ENCODE results near the gene PRPF8. TPM values are rescaled to one million over a fixed set of nuclear protein-coding genes. Genes with fewer than 3 reads are reported as not detected.

The PRPF8 gene
- total and polyA plus RNA-seq, 2 experiments from 2014 or later, result 178 to 246 TPM

- TF ChIP-seq EZH2phosphoT487 (IDR thresholded peaks at IDR 0.05; ENCODE audit: unreplicated experiment), result no peak
Measured at GRCh38 chr17:1658100-1658499, 26.6 kb downstream of the PRPF8 start (continued).

- peaks cover 71% of the 10 kb centered on the region for H3K36me3 ChIP-seq (ENCODE audit: insufficient read depth)
- no peaks in the 10 kb centered on the region for H3K9me2 ChIP-seq (ENCODE audit: insufficient read depth)
- H3F3A ChIP-seq (replicated peaks; ENCODE audit: low read depth), result peaks cover 47% of the 10 kb centered on the region
- Mint-ChIP-seq H3K36me3 (ENCODE audit: low read depth) (peaks cover 81% of the 10 kb centered on the region), H3K9me3 (no peaks in the 10 kb centered on the region), H3K27me3 (ENCODE audit: insufficient read depth, low read depth, poor library complexity) (peaks cover 9% of the 10 kb centered on the region), H3K27ac (no peak overlapping the region), H3K4me1 (no peaks in the 10 kb centered on the region), H3K4me3 (no peak overlapping the region)
- H3K79me2 ChIP-seq (replicated peaks; ENCODE audit: insufficient read depth), result no peaks in the 10 kb centered on the region
- H3K27ac ChIP-seq (ENCODE audit: low read depth), result no peak overlapping the region
- DNase-seq (ENCODE audit: low spot score), result no peak
- TF ChIP-seq POLR2AphosphoS5 (IDR thresholded peaks at IDR 0.05; ENCODE audit: low read depth), result no peak
- no peak for TF ChIP-seq ZNF331 (CRISPR knock-in tag; IDR thresholded peaks at IDR 0.05; ENCODE audit: low read depth)
- TF ChIP-seq REST (IDR thresholded peaks at IDR 0.05; ENCODE audit: unreplicated experiment), result no peak
- no peak for TF ChIP-seq ZNF462 (CRISPR knock-in tag; IDR thresholded peaks at IDR 0.05)
- TF ChIP-seq ZNF114 (CRISPR knock-in tag; IDR thresholded peaks at IDR 0.05), result no peak
- TF ChIP-seq NANOG (IDR thresholded peaks at IDR 0.05; ENCODE audit: borderline replicate concordance), result no peak
- no peak for TF ChIP-seq ETS1 (IDR thresholded peaks at IDR 0.05)
- TF ChIP-seq JUNB (IDR thresholded peaks at IDR 0.05; ENCODE audit: unreplicated experiment), result no peak
- TF ChIP-seq CTCF (conservative IDR thresholded peaks at IDR 0.05; ENCODE audit: low read depth in 2 of 2), result no peak
- TF ChIP-seq EZH2 (IDR thresholded peaks at IDR 0.05; ENCODE audit: low read depth, unreplicated experiment), result no peak
- TF ChIP-seq STAT1 (IDR thresholded peaks at IDR 0.05; ENCODE audit: unreplicated experiment), result no peak
- no peak for TF ChIP-seq EZH2phosphoT487 (IDR thresholded peaks at IDR 0.05; ENCODE audit: unreplicated experiment)
- TF ChIP-seq CREB1 (CRISPR knock-in tag; IDR thresholded peaks at IDR 0.05; ENCODE audit: low read depth), result no peak
- no peak overlapping the region for H2AFZ ChIP-seq
- no peaks in the 10 kb centered on the region for H3K27me3 ChIP-seq (ENCODE audit: insufficient read depth)
- peaks cover 5% of the 10 kb centered on the region; the same call in 1 of the 2 replicates for H3K4me1 ChIP-seq (ENCODE audit: insufficient read depth)
- H4K20me1 ChIP-seq (replicated peaks; ENCODE audit: insufficient read depth), result peaks cover 20% of the 10 kb centered on the region
- H3K4me2 ChIP-seq, result no peak overlapping the region
- H3K4me3 ChIP-seq, result no peak overlapping the region
- ATAC-seq, result no peak
Measured at GRCh38 chr17:1653735-1654134, 30.9 kb downstream of the PRPF8 start.
